Measurements from ENCODE around the gene TMEM198. TPM values are rescaled to one million over a fixed set of nuclear protein-coding genes. Genes with fewer than 3 reads are reported as not detected.

TMEM198 gene
- total RNA-seq, 1 experiment from 2014 or later: 2.1 TPM

GRCh38 chr2:219537657-219538488 is 6.0 kb upstream of the TMEM198 start:
- in situ Hi-C loops (cut with HindIII; ENCODE audit: low pct_unique_long_range_greater_than_20kb, low sequenced_read_pairs): no loop called here
- DNase-seq (ENCODE audit: low read depth, low spot score): peak; percentile 65

- DNase-seq (ENCODE audit: low read depth, low spot score): peak; percentile 32
- in situ Hi-C loops (cut with HindIII; ENCODE audit: low pct_unique_long_range_greater_than_20kb, low sequenced_read_pairs): no loop called here
Observed at GRCh38 chr2:219538504-219538951, 5.3 kb upstream of the TMEM198 start.

GRCh38 chr2:219538956-219539788 is 4.7 kb upstream of the TMEM198 start:
- in situ Hi-C loops (cut with HindIII; ENCODE audit: low pct_unique_long_range_greater_than_20kb, low sequenced_read_pairs): no loop called here
- DNase-seq (ENCODE audit: low read depth, low spot score): no peak

GRCh38 chr2:219539926-219540678 is 3.7 kb upstream of the TMEM198 start:
- in situ Hi-C loops (cut with HindIII; ENCODE audit: low pct_unique_long_range_greater_than_20kb, low sequenced_read_pairs): no loop called here
- no peak for DNase-seq (ENCODE audit: low read depth, low spot score)

- no peak for DNase-seq (ENCODE audit: low read depth, low spot score)
- in situ Hi-C loops (cut with HindIII; ENCODE audit: low pct_unique_long_range_greater_than_20kb, low sequenced_read_pairs): no loop called here
Observed at GRCh38 chr2:219540784-219541504, 2.9 kb upstream of the TMEM198 start.

- in situ Hi-C loops (cut with HindIII; ENCODE audit: low pct_unique_long_range_greater_than_20kb, low sequenced_read_pairs): no loop called here
- DNase-seq (ENCODE audit: low read depth, low spot score): peak; percentile 74
Observed at GRCh38 chr2:219541611-219542180, 2.1 kb upstream of the TMEM198 start.

GRCh38 chr2:219542931-219543595 is 765 bp upstream of the TMEM198 start:
- in situ Hi-C loops (cut with HindIII; ENCODE audit: low pct_unique_long_range_greater_than_20kb, low sequenced_read_pairs): no loop called here
- DNase-seq (ENCODE audit: low read depth, low spot score): peak; percentile 5

- in situ Hi-C loops (cut with HindIII; ENCODE audit: low pct_unique_long_range_greater_than_20kb, low sequenced_read_pairs): no loop called here
Observed at GRCh38 chr2:219544567-219544966, 739 bp downstream of the TMEM198 start.

GRCh38 chr2:219545295-219545942 is 1.6 kb downstream of the TMEM198 start:
- DNase-seq (ENCODE audit: low read depth, low spot score): no peak
- in situ Hi-C loops (cut with HindIII; ENCODE audit: low pct_unique_long_range_greater_than_20kb, low sequenced_read_pairs): no loop called here

More at GRCh38 chr2:219544567-219544966, 739 bp downstream of the TMEM198 start:
- DNase-seq (ENCODE audit: low read depth, low spot score): no peak

- no peak for DNase-seq (ENCODE audit: low read depth, low spot score)
- in situ Hi-C loops (cut with HindIII; ENCODE audit: low pct_unique_long_range_greater_than_20kb, low sequenced_read_pairs): no loop called here
Observed at GRCh38 chr2:219545943-219546352, 2.1 kb downstream of the TMEM198 start.

GRCh38 chr2:219547621-219548020 is 3.8 kb downstream of the TMEM198 start:
- in situ Hi-C loops (cut with HindIII; ENCODE audit: low pct_unique_long_range_greater_than_20kb, low sequenced_read_pairs): no loop called here
- DNase-seq (ENCODE audit: low read depth, low spot score): no peak

- no peak for DNase-seq (ENCODE audit: low read depth, low spot score)
- in situ Hi-C loops (cut with HindIII; ENCODE audit: low pct_unique_long_range_greater_than_20kb, low sequenced_read_pairs): no loop called here
Observed at GRCh38 chr2:219548990-219549389, 5.2 kb downstream of the TMEM198 start.

GRCh38 chr2:219549619-219550018 is 5.8 kb downstream of the TMEM198 start:
- in situ Hi-C loops (cut with HindIII; ENCODE audit: low pct_unique_long_range_greater_than_20kb, low sequenced_read_pairs): no loop called here
- DNase-seq (ENCODE audit: low read depth, low spot score): no peak

- in situ Hi-C loops (cut with HindIII; ENCODE audit: low pct_unique_long_range_greater_than_20kb, low sequenced_read_pairs): no loop called here
- DNase-seq (ENCODE audit: low read depth, low spot score): peak; percentile 11
Observed at GRCh38 chr2:219551441-219552381, 7.9 kb downstream of the TMEM198 start.
